SK-N-MC (cell line): Measurements from ENCODE around the gene RELN.

Experiments used
- EZH2 ChIP-seq: fragments of 200-600 bp; sonication (generic); IDR thresholded peaks from one replicate; pipeline ENCODE4 v1.6.1; 2017; ENCODE audit warnings: antibody characterized with exemption
- POLR2AphosphoS5 ChIP-seq: IDR thresholded peaks from 2 replicates; pipeline ENCODE4 v1.6.1; 2012; ENCODE audit warnings: mild to moderate bottlenecking, low read depth, low read length, borderline replicate concordance

- TF ChIP-seq POLR2AphosphoS5 (no peak), EZH2 (no peak)
Measured at GRCh38 chr7:103865442-103865841, 124.0 kb downstream of the RELN start.
